K562 (cell line): ENCODE data around the gene B3GALNT2. TPM values are rescaled to one million over a fixed set of nuclear protein-coding genes. Genes with fewer than 3 reads are reported as not detected.

ENCODE experiments used
- ATAC-seq: fragments of 200-7000 bp; cut with Tn5 transposase; 3 replicates; pipeline ENCODE4 v1.9.1; 2020; ENCODE audit warnings: moderate library complexity
- BruUV-seq: library from RNA; stranded (reverse); fragments of 400-500 nt; replicated peaks from 2 replicates; lab custom pipeline; 2021; lab: Mats Ljungman, UMichigan
- CTCF ChIA-PET: fragments of 300-600 bp; formaldehyde crosslinking; extraction: SDS; loops from one replicate; lab custom pipeline; 2021; ENCODE audit warnings: low intra/inter-chr PET ratio; lab: Yijun Ruan, JAX
- POLR2A ChIA-PET: fragments of 300-600, 350-650 bp; sonication (Branson Sonifier 250); formaldehyde crosslinking; extraction: SDS; loops from one replicate; lab custom pipeline; 2021; ENCODE audit warnings: antibody characterized with exemption, inconsistent platforms; lab: Yijun Ruan, JAX
- DNase-seq, 4 experiments: peaks; one replicate each; pipeline versions ENCODE4 v3.0.0 to v3.0.0-alpha.2; 2011 to 2018; ENCODE audit warnings: low spot score in 3 of 4, mixed read lengths in 3 of 4; ENCODE audit errors: extremely low read depth in 1 of 4
- FAIRE-seq: peaks from 2 replicates; lab custom pipeline; 2011; peaks lifted over from hg19 to GRCh38; lab: Jason Lieb, UNC
- H2AFZ ChIP-seq: 2 replicates; pipeline ENCODE4 v1.6.0; 2011; ENCODE audit warnings: low read depth, low read length, control low read depth, inconsistent platforms
- H3K27ac ChIP-seq: fragments of 200-600 bp; 3 replicates; pipeline ENCODE4 v1.8.0; 2011; ENCODE audit warnings: low read depth, mild to moderate bottlenecking, control low read depth, inconsistent platforms, low read length, moderate library complexity, mixed read lengths; ENCODE audit errors: extremely low read depth
- H3K27me3 ChIP-seq, 2 experiments: fragments of 300-600 bp in 1 of 2; 2 replicates in 1 of 2; 3 replicates in 1 of 2; pipeline versions ENCODE4 v1.6.0 to v1.8.0; 2011; ENCODE audit warnings: inconsistent platforms in 2 of 2, low read length in 2 of 2, mild to moderate bottlenecking in 1 of 2, mixed read lengths in 1 of 2, moderate library complexity in 1 of 2; ENCODE audit not compliant: control insufficient read depth in 2 of 2, insufficient read depth in 2 of 2
- H3K36me3 ChIP-seq: fragments of 300-600 bp; 3 replicates; pipeline ENCODE4 v1.8.0; 2011; ENCODE audit warnings: mild to moderate bottlenecking, low read length, inconsistent platforms; ENCODE audit not compliant: control insufficient read depth, insufficient read depth
- H3K4me1 ChIP-seq, 2 experiments: fragments of 200-600 bp in 1 of 2; replicated peaks in 1 of 2; 2 replicates in 1 of 2; 3 replicates in 1 of 2; pipeline versions ENCODE4 v1.5.1 to v1.8.0; 2011; ENCODE audit warnings: inconsistent platforms in 2 of 2, low read length in 2 of 2, mild to moderate bottlenecking in 1 of 2, mixed read lengths in 1 of 2, moderate library complexity in 1 of 2; ENCODE audit not compliant: control insufficient read depth in 2 of 2, insufficient read depth in 2 of 2
- H3K4me2 ChIP-seq: 2 replicates; pipeline ENCODE4 v1.6.1; 2011; ENCODE audit warnings: low read length, control low read depth, inconsistent platforms, mixed read lengths; ENCODE audit not compliant: insufficient read depth
- H3K4me3 ChIP-seq: fragments of 200-600 bp; sonication (generic), shearing (Covaris generic); 2 replicates; pipeline ENCODE4 v1.5.1; 2016; ENCODE audit warnings: control low read depth, inconsistent platforms
- H3K79me2 ChIP-seq: fragments of 200-600 bp; 3 replicates; pipeline ENCODE4 v1.8.0; 2011; ENCODE audit warnings: low read length, inconsistent platforms; ENCODE audit not compliant: control insufficient read depth, insufficient read depth
- H3K9ac ChIP-seq, 2 experiments: 2 replicates each; pipeline versions ENCODE4 v1.6.0 to v1.6.1; 2011; ENCODE audit warnings: low read depth in 2 of 2, low read length in 2 of 2, control low read depth in 1 of 2, inconsistent platforms in 1 of 2, mild to moderate bottlenecking in 1 of 2, mixed read lengths in 1 of 2; ENCODE audit not compliant: insufficient read depth in 1 of 2
- H3K9me1 ChIP-seq: one replicate; pipeline ENCODE4 v1.6.0; 2011; ENCODE audit warnings: inconsistent platforms, mild to moderate bottlenecking, low read length, moderate library complexity; ENCODE audit not compliant: control insufficient read depth, insufficient read depth
- H3K9me3 ChIP-seq: replicated peaks from 2 replicates; pipeline ENCODE4 v1.5.1; 2011; ENCODE audit warnings: low read depth, low read length, inconsistent platforms; ENCODE audit not compliant: control insufficient read depth, insufficient read depth
- H4K20me1 ChIP-seq: replicated peaks from 2 replicates; pipeline ENCODE4 v1.6.1; 2011; ENCODE audit warnings: low read length, inconsistent platforms, mixed read lengths; ENCODE audit not compliant: control insufficient read depth, insufficient read depth
- ADNP ChIP-seq: fragments of 200-800 bp; sonication (Bioruptor generic); IDR thresholded peaks from 2 replicates; pipeline ENCODE4 v1.6.1; 2016; ENCODE audit warnings: missing genetic modification characterization, missing compliant biosample characterization
- ARID2 ChIP-seq: fragments of 450-650 bp; IDR thresholded peaks from 2 replicates; pipeline ENCODE4 v1.6.1; 2017; ENCODE audit warnings: antibody characterized with exemption, mild to moderate bottlenecking
- BRCA1 ChIP-seq, 2 experiments: fragments of 450-650 bp in 1 of 2; sonication (generic) in 1 of 2; formaldehyde crosslinking in 1 of 2; IDR thresholded peaks; 2 replicates each; pipeline versions ENCODE4 v1.5.0 to v1.6.1; 2017 to 2020; ENCODE audit warnings: mild to moderate bottlenecking in 1 of 2, missing genetic modification reagents in 1 of 2
- ELK1 ChIP-seq: sonication (generic); formaldehyde crosslinking; IDR thresholded peaks from 2 replicates; pipeline ENCODE4 v1.8.1; 2022; ENCODE audit warnings: missing genetic modification reagents
- FOXM1 ChIP-seq, 2 experiments: fragments of 450-650 bp in 1 of 2; sonication (generic) in 1 of 2; formaldehyde crosslinking in 1 of 2; IDR thresholded peaks; 2 replicates each; pipeline versions ENCODE4 v1.6.1 to v1.9.0; 2017 to 2022; ENCODE audit warnings: low read depth in 2 of 2, mild to moderate bottlenecking in 2 of 2, missing genetic modification reagents in 1 of 2, moderate library complexity in 1 of 2
- HNRNPK ChIP-seq: fragments of 200-400 bp; formaldehyde crosslinking; IDR thresholded peaks from one replicate; pipeline ENCODE4 v1.6.1; 2018; ENCODE audit warnings: mild to moderate bottlenecking, low read depth, low read length; ENCODE audit not compliant: poor library complexity, severe bottlenecking
- JUNB ChIP-seq: fragments of 450-650 bp; formaldehyde crosslinking; conservative IDR thresholded peaks from 2 replicates; pipeline ENCODE4 v1.4.0; 2020; ENCODE audit warnings: mild to moderate bottlenecking
- NEUROD1 ChIP-seq: fragments of 150-350 bp; IDR thresholded peaks from 2 replicates; pipeline ENCODE4 v1.6.1; 2014; ENCODE audit warnings: borderline replicate concordance, low read length, low read depth; ENCODE audit not compliant: partially characterized antibody
- SNRNP70 ChIP-seq: fragments of 200-400 bp; formaldehyde crosslinking; optimal IDR thresholded peaks from 2 replicates; pipeline ENCODE3; 2017; ENCODE audit warnings: low read depth, low read length
- ZFP1 ChIP-seq: fragments of 450-650 bp; formaldehyde crosslinking; IDR thresholded peaks from 2 replicates; pipeline ENCODE4 v1.4.0; 2020; ENCODE audit warnings: mild to moderate bottlenecking, mixed read lengths
- ZNF263 ChIP-seq: sonication (generic); formaldehyde crosslinking; IDR thresholded peaks from 2 replicates; pipeline ENCODE4 v1.8.0; 2022; ENCODE audit warnings: mild to moderate bottlenecking, missing genetic modification reagents, borderline replicate concordance
- ZNF311 ChIP-seq: fragments of 250-450 bp; sonication (Bioruptor Pico); IDR thresholded peaks from 2 replicates; pipeline ENCODE4 v1.4.0; 2020; ENCODE audit warnings: mild to moderate bottlenecking, moderate library complexity
- ZNF354B ChIP-seq: fragments of 250-450 bp; sonication (Bioruptor Pico); IDR thresholded peaks from 2 replicates; pipeline ENCODE4 v1.4.0; 2020
- ZNF384 ChIP-seq: IDR thresholded peaks from 2 replicates; pipeline ENCODE4 v1.6.1; 2012; ENCODE audit warnings: low read depth, low read length, improper control_type of control experiment
- WGBS: fragments of 100-300 bp; shearing (Covaris generic); methylation state at CpG from one replicate; pipeline ENCODE4 v1.1.6; 2016; ENCODE audit warnings: low coverage, mixed read lengths; ENCODE audit not compliant: insufficient coverage; ENCODE audit errors: missing lambda C conversion rate; 5-methylcytosine and 5-hydroxymethylcytosine counted together
- in situ Hi-C: fragments of 300-500 bp; cut with MboI; formaldehyde crosslinking; loops from 4 replicates; pipeline ENCODE4 v1.15.0; 2018; ENCODE audit warnings: inconsistent platforms, mixed read lengths
- intact Hi-C: fragments of 100-400 bp; cut with micrococcal nuclease; formaldehyde crosslinking; loops from 2 replicates; pipeline ENCODE4 v1.14.2; 2022
- polyA plus RNA-seq, 8 experiments: library from polyadenylated mRNA; depleted of rRNA in 4 of 8; stranded (reverse) in 5 of 8; unstranded in 3 of 8; fragments of >200 nt; fragmentation: Nextera tagmentation in 2 of 8; fragmentation: Illumina TruSeq in 1 of 8; extraction: Ambion mirVana in 2 of 8; extraction: Trizol in 1 of 8; gene quantifications; 2 replicates each; pipeline versions ENCODE4 v1.2.1 to v1.2.3, GENCODE V29; 2011 to 2014; ENCODE audit warnings: inconsistent platforms in 1 of 8, missing spikeins in 1 of 8
- total RNA-seq, 7 experiments: library from RNA; depleted of rRNA in 6 of 7; stranded (reverse); fragments of >200 nt in 6 of 7; fragmentation: Illumina TruSeq in 2 of 7; extraction: Trizol in 2 of 7; gene quantifications; 2 replicates each; pipeline versions ENCODE4 v1.2.1 to v1.2.3, GENCODE V29; 2011 to 2021; ENCODE audit warnings: low replicate concordance in 1 of 7
- TF ChIP-seq, protein P1 (sequence below): fragments of 250-450 bp; sonication (Bioruptor Pico); IDR thresholded peaks from 2 replicates; pipeline ENCODE4 v1.5.0; 2022; ENCODE audit warnings: mild to moderate bottlenecking

The B3GALNT2 gene
- total and polyA plus RNA-seq, 9 of the 15 experiments (the other 6 are each of a cell fraction or from before 2014, with no cell fraction given) = 2.0 to 31.7 (median 22.9) TPM

DNA sequence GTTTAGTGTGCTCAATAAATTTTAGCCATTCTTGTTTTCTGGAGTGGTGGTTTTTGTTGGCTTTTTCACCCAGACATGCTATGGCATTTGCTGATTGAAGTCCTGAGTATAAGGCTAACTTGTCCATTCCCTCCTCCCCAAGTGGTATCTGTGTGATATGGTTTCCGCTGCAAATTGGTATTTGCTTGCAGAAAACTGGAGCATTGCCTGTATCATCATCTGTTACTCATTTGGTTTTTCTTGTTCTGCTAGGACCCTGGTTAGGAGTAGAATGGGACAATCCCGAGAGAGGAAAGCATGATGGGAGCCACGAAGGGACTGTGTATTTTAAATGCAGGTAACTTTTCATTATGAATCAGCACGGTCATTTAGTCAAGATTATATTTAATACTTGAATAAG lies 103.0 kb downstream of the B3GALNT2 start:
- Histone ChIP-seq H3K9me3 (no peaks in the 10 kb centered on the region), H2AFZ (no peak overlapping the region), H3K4me2 (no peak overlapping the region), H3K9ac (no peak overlapping the region), H4K20me1 (no peaks in the 10 kb centered on the region), H3K36me3 (peaks cover 22% of the 10 kb centered on the region; the same call in 2 of the 3 replicates), H3K4me3 (no peak overlapping the region), H3K27ac (no peak overlapping the region), H3K27me3 (no peaks in the 10 kb centered on the region), H3K9me1 (no peaks in the 10 kb centered on the region)
- ChIA-PET POLR2A (no interaction called here), CTCF (no interaction called here)
- intact Hi-C loops = no loop called here
- ATAC-seq (no peak), FAIRE-seq (peak; percentile 37), DNase-seq (no peak)
- TF ChIP-seq ZNF311 (CRISPR knock-in tag) (no peak), FOXM1 (IDR thresholded peaks at IDR 0.05; ENCODE audit: low read depth) (no peak), FOXM1 (CRISPR knock-in tag; IDR thresholded peaks at IDR 0.05; ENCODE audit: low read depth) (no peak), SNRNP70 (no peak), ELK1 (CRISPR knock-in tag) (no peak), ZNF263 (CRISPR knock-in tag) (no peak), ADNP (no peak), ARID2 (no peak), BRCA1 (IDR thresholded peaks at IDR 0.05) (no peak), BRCA1 (CRISPR knock-in tag; IDR thresholded peaks at IDR 0.05) (no peak), ZNF354B (CRISPR knock-in tag) (no peak), NEUROD1 (no peak), ZNF384 (no peak), ZFP1 (no peak), JUNB (CRISPR knock-in tag) (no peak), HNRNPK (no peak)
- TF ChIP-seq, protein P1, sequence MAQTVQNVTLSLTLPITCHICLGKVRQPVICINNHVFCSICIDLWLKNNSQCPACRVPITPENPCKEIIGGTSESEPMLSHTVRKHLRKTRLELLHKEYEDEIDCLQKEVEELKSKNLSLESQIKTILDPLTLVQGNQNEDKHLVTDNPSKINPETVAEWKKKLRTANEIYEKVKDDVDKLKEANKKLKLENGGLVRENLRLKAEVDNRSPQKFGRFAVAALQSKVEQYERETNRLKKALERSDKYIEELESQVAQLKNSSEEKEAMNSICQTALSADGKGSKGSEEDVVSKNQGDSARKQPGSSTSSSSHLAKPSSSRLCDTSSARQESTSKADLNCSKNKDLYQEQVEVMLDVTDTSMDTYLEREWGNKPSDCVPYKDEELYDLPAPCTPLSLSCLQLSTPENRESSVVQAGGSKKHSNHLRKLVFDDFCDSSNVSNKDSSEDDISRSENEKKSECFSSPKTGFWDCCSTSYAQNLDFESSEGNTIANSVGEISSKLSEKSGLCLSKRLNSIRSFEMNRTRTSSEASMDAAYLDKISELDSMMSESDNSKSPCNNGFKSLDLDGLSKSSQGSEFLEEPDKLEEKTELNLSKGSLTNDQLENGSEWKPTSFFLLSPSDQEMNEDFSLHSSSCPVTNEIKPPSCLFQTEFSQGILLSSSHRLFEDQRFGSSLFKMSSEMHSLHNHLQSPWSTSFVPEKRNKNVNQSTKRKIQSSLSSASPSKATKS (CRISPR knock-in tag) = no peak
- TF ChIP-seq, all 486 proteins: peak for 0
- H3K4me1 ChIP-seq = peaks cover 3 to 7% of the 10 kb centered on the region in 2 experiments; a peak in 1 of 5 replicates
- H3K79me2 ChIP-seq = peaks cover 55% of the 10 kb centered on the region
- in situ Hi-C loops = no loop called here
- BruUV-seq = no TSS peak
- WGBS = 90% methylated on average over 4 of the region's 4 CpGs
